ENCODE measurements around the gene KCNC1.

GRCh38 chr11:17725174-17725573, 9.4 kb upstream of the KCNC1 start:
- TF ChIP-seq POLR2A (IDR thresholded peaks at IDR 0.05; ENCODE audit: low read depth, low read length): no peak
- no peak for TF ChIP-seq PAX5 (IDR thresholded peaks at IDR 0.05; ENCODE audit: insufficient read depth, low read length, severe bottlenecking)
- no peak for TF ChIP-seq POLR2AphosphoS5 (IDR thresholded peaks at IDR 0.05; ENCODE audit: low read depth, low read length)
- TF ChIP-seq TAF1 (IDR thresholded peaks at IDR 0.05; ENCODE audit: low read depth, low read length): no peak
- TF ChIP-seq SPI1 (IDR thresholded peaks at IDR 0.05; ENCODE audit: low read depth, low read length): peak; percentile 66
- TF ChIP-seq POU2F2 (IDR thresholded peaks at IDR 0.05; ENCODE audit: low read depth, low read length): no peak
